Liver (tissue), 3 donors: Measurements from ENCODE around the gene CFAP221.

ENCODE experiments used
- FOXA2 ChIP-seq: IDR thresholded peaks from 2 replicates; pipeline ENCODE4 v1.6.1; 2016; ENCODE audit warnings: antibody characterized with exemption
- GABPA ChIP-seq, 2 donors: IDR thresholded peaks in 1 of 2; conservative IDR thresholded peaks in 1 of 2; 2 replicates each; pipeline ENCODE4 v1.6.1; 2016; ENCODE audit warnings: antibody characterized with exemption in 2 of 2, mild to moderate bottlenecking in 1 of 2, moderate library complexity in 1 of 2
- JUND ChIP-seq, 2 donors: IDR thresholded peaks; 2 replicates each; pipeline ENCODE4 v1.6.1; 2016; ENCODE audit warnings: antibody characterized with exemption in 2 of 2
- MAX ChIP-seq: IDR thresholded peaks from 2 replicates; pipeline ENCODE4 v1.6.1; 2016; ENCODE audit warnings: antibody characterized with exemption
- NR2F2 ChIP-seq: IDR thresholded peaks from 2 replicates; pipeline ENCODE4 v1.6.1; 2016; ENCODE audit warnings: antibody characterized with exemption
- RAD21 ChIP-seq, 2 donors: IDR thresholded peaks; 2 replicates each; pipeline ENCODE4 v1.6.1; 2016; ENCODE audit warnings: antibody characterized with exemption in 2 of 2, mild to moderate bottlenecking in 2 of 2
- RXRA ChIP-seq, 2 donors: IDR thresholded peaks; 2 replicates each; pipeline ENCODE4 v1.6.1; 2017 to 2018; ENCODE audit warnings: antibody characterized with exemption in 2 of 2, mild to moderate bottlenecking in 1 of 2
- SP1 ChIP-seq: IDR thresholded peaks from 2 replicates; pipeline ENCODE4 v1.6.1; 2018; ENCODE audit warnings: antibody characterized with exemption, mild to moderate bottlenecking
- TAF1 ChIP-seq: conservative IDR thresholded peaks from 2 replicates; pipeline ENCODE4 v1.6.1; 2016; ENCODE audit warnings: antibody characterized with exemption, mild to moderate bottlenecking
- TF ChIP-seq, protein P1 (sequence below): fragments of 150-350 bp; IDR thresholded peaks from 2 replicates; pipeline ENCODE4 v1.5.1; 2017; ENCODE audit warnings: improper control_type of control experiment, low read depth, low read length; ENCODE audit not compliant: missing input control
- TF ChIP-seq, protein P2 (sequence below): IDR thresholded peaks from 2 replicates; pipeline ENCODE4 v1.6.1; 2016; ENCODE audit warnings: antibody characterized with exemption, mild to moderate bottlenecking
- TF ChIP-seq, protein P3 (sequence below): IDR thresholded peaks from 2 replicates; pipeline ENCODE4 v1.6.1; 2016; ENCODE audit warnings: antibody characterized with exemption
- TF ChIP-seq, protein P4 (sequence below): IDR thresholded peaks from 2 replicates; pipeline ENCODE4 v1.6.1; 2016; ENCODE audit warnings: antibody characterized with exemption
- donor health status: healthy.
- donor health status: healthy.

DNA sequence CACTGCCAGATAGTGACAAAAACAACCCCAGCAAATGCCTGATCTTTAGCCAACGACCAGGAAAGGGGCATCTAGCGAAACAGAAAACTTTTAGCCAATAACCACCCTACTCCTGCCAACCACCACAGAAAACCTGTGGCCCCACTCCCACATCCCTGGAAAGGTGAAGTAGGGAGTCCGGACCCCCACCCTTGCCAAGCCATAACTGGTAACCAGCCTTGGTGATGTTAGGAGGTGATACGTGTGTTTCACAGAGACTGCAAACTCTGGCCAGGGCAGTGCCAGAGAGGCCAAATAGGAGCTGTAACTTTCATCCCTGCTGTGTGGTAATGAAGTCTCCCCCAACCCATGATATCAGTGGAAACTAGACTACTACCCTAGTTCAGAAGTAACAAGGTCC, 47.6 kb upstream of the CFAP221 start:
- TF ChIP-seq TAF1 (no peak), SP1 (no peak), GABPA (IDR thresholded peaks at IDR 0.05 in 1 of 2, conservative IDR thresholded peaks at IDR 0.05 in 1 of 2) (no peak), JUND (IDR thresholded peaks at IDR 0.05) (no peak), NR2F2 (no peak), RXRA (IDR thresholded peaks at IDR 0.05) (no peak), MAX (no peak), FOXA2 (no peak), RAD21 (IDR thresholded peaks at IDR 0.05) (no peak)
- TF ChIP-seq, protein P1, sequence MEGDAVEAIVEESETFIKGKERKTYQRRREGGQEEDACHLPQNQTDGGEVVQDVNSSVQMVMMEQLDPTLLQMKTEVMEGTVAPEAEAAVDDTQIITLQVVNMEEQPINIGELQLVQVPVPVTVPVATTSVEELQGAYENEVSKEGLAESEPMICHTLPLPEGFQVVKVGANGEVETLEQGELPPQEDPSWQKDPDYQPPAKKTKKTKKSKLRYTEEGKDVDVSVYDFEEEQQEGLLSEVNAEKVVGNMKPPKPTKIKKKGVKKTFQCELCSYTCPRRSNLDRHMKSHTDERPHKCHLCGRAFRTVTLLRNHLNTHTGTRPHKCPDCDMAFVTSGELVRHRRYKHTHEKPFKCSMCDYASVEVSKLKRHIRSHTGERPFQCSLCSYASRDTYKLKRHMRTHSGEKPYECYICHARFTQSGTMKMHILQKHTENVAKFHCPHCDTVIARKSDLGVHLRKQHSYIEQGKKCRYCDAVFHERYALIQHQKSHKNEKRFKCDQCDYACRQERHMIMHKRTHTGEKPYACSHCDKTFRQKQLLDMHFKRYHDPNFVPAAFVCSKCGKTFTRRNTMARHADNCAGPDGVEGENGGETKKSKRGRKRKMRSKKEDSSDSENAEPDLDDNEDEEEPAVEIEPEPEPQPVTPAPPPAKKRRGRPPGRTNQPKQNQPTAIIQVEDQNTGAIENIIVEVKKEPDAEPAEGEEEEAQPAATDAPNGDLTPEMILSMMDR, result no peak
- TF ChIP-seq, protein P2, sequence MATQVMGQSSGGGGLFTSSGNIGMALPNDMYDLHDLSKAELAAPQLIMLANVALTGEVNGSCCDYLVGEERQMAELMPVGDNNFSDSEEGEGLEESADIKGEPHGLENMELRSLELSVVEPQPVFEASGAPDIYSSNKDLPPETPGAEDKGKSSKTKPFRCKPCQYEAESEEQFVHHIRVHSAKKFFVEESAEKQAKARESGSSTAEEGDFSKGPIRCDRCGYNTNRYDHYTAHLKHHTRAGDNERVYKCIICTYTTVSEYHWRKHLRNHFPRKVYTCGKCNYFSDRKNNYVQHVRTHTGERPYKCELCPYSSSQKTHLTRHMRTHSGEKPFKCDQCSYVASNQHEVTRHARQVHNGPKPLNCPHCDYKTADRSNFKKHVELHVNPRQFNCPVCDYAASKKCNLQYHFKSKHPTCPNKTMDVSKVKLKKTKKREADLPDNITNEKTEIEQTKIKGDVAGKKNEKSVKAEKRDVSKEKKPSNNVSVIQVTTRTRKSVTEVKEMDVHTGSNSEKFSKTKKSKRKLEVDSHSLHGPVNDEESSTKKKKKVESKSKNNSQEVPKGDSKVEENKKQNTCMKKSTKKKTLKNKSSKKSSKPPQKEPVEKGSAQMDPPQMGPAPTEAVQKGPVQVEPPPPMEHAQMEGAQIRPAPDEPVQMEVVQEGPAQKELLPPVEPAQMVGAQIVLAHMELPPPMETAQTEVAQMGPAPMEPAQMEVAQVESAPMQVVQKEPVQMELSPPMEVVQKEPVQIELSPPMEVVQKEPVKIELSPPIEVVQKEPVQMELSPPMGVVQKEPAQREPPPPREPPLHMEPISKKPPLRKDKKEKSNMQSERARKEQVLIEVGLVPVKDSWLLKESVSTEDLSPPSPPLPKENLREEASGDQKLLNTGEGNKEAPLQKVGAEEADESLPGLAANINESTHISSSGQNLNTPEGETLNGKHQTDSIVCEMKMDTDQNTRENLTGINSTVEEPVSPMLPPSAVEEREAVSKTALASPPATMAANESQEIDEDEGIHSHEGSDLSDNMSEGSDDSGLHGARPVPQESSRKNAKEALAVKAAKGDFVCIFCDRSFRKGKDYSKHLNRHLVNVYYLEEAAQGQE, result no peak
- TF ChIP-seq, protein P3, sequence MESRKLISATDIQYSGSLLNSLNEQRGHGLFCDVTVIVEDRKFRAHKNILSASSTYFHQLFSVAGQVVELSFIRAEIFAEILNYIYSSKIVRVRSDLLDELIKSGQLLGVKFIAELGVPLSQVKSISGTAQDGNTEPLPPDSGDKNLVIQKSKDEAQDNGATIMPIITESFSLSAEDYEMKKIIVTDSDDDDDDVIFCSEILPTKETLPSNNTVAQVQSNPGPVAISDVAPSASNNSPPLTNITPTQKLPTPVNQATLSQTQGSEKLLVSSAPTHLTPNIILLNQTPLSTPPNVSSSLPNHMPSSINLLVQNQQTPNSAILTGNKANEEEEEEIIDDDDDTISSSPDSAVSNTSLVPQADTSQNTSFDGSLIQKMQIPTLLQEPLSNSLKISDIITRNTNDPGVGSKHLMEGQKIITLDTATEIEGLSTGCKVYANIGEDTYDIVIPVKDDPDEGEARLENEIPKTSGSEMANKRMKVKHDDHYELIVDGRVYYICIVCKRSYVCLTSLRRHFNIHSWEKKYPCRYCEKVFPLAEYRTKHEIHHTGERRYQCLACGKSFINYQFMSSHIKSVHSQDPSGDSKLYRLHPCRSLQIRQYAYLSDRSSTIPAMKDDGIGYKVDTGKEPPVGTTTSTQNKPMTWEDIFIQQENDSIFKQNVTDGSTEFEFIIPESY, result no peak
- TF ChIP-seq, protein P4, sequence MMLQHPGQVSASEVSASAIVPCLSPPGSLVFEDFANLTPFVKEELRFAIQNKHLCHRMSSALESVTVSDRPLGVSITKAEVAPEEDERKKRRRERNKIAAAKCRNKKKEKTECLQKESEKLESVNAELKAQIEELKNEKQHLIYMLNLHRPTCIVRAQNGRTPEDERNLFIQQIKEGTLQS, result no peak
